CD4-positive, alpha-beta T cell (primary cell): ENCODE results near the gene DARS1. TPM values are rescaled to one million over a fixed set of nuclear protein-coding genes. Genes with fewer than 3 reads are reported as not detected.

Source experiments
- ATAC-seq: fragments of 200-7000 bp; cut with Tn5 transposase; one replicate; pipeline ENCODE4 v1.10.0; 2022; ENCODE audit warnings: mild to moderate bottlenecking; ENCODE audit not compliant: poor library complexity
- CTCF ChIA-PET: fragments of 350-600 bp; sonication (Branson Sonifier 250); formaldehyde crosslinking; loops from one replicate; lab custom pipeline; 2021; ENCODE audit warnings: antibody characterized with exemption, inconsistent platforms; lab: Charles Lee
- POLR2A ChIA-PET: fragments of 350-600 bp; sonication (Branson Sonifier 250); formaldehyde crosslinking; loops from one replicate; lab custom pipeline; 2021; ENCODE audit warnings: antibody characterized with exemption, inconsistent platforms; lab: Charles Lee
- DNase-seq, 14 experiments: peaks; one replicate each; pipeline ENCODE4 v3.0.0-alpha.2; 2013 to 2020; ENCODE audit warnings: mixed read lengths in 2 of 14
- H3K27ac ChIP-seq, 2 donors: one replicate each; pipeline versions ENCODE4 v1.5.1 to v1.7.0; 2013; ENCODE audit warnings: low read length in 2 of 2, low read depth in 1 of 2, mild to moderate bottlenecking in 1 of 2
- H3K27me3 ChIP-seq, 2 experiments: 1 replicate in 1 of 2; 2 replicates in 1 of 2; pipeline versions ENCODE4 v1.6.1 to v1.7.0; 2013; ENCODE audit warnings: low read length in 2 of 2, control low read depth in 1 of 2, mild to moderate bottlenecking in 1 of 2, moderate library complexity in 1 of 2; ENCODE audit not compliant: insufficient read depth in 2 of 2, control insufficient read depth in 1 of 2
- H3K36me3 ChIP-seq: one replicate; pipeline ENCODE4 v1.6.1; 2013; ENCODE audit warnings: low read length, control low read depth; ENCODE audit not compliant: insufficient read depth
- H3K4me1 ChIP-seq: one replicate; pipeline ENCODE4 v1.6.1; 2013; ENCODE audit warnings: low read length, control low read depth; ENCODE audit not compliant: insufficient read depth
- H3K4me3 ChIP-seq: one replicate; pipeline ENCODE4 v1.5.1; 2013; ENCODE audit warnings: mild to moderate bottlenecking, low read length, moderate library complexity
- H3K9me3 ChIP-seq, 2 experiments: 1 replicate in 1 of 2; 2 replicates in 1 of 2; pipeline versions ENCODE4 v1.6.1 to v1.7.0; 2013; ENCODE audit warnings: low read length in 2 of 2, mild to moderate bottlenecking in 2 of 2, control low read depth in 1 of 2, moderate library complexity in 1 of 2; ENCODE audit not compliant: control insufficient read depth in 1 of 2, insufficient read depth in 1 of 2
- H3K27ac Mint-ChIP-seq: one replicate; pipeline ENCODE4 v1.8.0; 2020; ENCODE audit warnings: mixed read lengths
- H3K27me3 Mint-ChIP-seq: one replicate; pipeline ENCODE4 v1.8.0; 2021; ENCODE audit warnings: mixed read lengths
- H3K36me3 Mint-ChIP-seq: one replicate; pipeline ENCODE4 v1.8.0; 2021; ENCODE audit warnings: low read depth, mixed read lengths
- H3K4me1 Mint-ChIP-seq: one replicate; pipeline ENCODE4 v1.8.0; 2021; ENCODE audit warnings: low read depth, mixed read lengths
- H3K4me3 Mint-ChIP-seq: one replicate; pipeline ENCODE4 v1.8.0; 2020; ENCODE audit warnings: mild to moderate bottlenecking, mixed read lengths
- H3K9me3 Mint-ChIP-seq: one replicate; pipeline ENCODE4 v1.8.0; 2020; ENCODE audit warnings: mixed read lengths
- intact Hi-C, 2 experiments: fragments of 100-400 bp; cut with DNase I in 1 of 2; cut with micrococcal nuclease in 1 of 2; formaldehyde crosslinking; loops; one replicate each; pipeline versions ENCODE4 v1.15.1 to v1.9.0; 2023 to 2025; cut with DNase I, micrococcal nuclease
- total RNA-seq, 174 experiments: library from RNA in 2 of 174; stranded (reverse) in 2 of 174; gene quantifications; one replicate each; pipeline ENCODE4 v1.2.3 and lab custom pipeline; 2021 to 2026
- TF ChIP-seq, protein P1 (sequence below): fragments of 200-600 bp; IDR thresholded peaks from one replicate; pipeline ENCODE4 v1.8.0; 2022; ENCODE audit warnings: antibody characterized with exemption, mild to moderate bottlenecking

Gene DARS1
- total RNA-seq, 2 experiments from 2014 or later = 38.2 to 41.7 TPM

GRCh38 chr2:136016427-136016826 lies 31.0 kb upstream of the DARS1 start:
- TF ChIP-seq, protein P1, sequence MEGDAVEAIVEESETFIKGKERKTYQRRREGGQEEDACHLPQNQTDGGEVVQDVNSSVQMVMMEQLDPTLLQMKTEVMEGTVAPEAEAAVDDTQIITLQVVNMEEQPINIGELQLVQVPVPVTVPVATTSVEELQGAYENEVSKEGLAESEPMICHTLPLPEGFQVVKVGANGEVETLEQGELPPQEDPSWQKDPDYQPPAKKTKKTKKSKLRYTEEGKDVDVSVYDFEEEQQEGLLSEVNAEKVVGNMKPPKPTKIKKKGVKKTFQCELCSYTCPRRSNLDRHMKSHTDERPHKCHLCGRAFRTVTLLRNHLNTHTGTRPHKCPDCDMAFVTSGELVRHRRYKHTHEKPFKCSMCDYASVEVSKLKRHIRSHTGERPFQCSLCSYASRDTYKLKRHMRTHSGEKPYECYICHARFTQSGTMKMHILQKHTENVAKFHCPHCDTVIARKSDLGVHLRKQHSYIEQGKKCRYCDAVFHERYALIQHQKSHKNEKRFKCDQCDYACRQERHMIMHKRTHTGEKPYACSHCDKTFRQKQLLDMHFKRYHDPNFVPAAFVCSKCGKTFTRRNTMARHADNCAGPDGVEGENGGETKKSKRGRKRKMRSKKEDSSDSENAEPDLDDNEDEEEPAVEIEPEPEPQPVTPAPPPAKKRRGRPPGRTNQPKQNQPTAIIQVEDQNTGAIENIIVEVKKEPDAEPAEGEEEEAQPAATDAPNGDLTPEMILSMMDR = no peak
- peaks cover 7% of the 10 kb centered on the region for H3K4me1 ChIP-seq
- CTCF ChIA-PET = interaction anchor here (1.0 to 1.6 kb wide), 2 partner anchors 120 to 368 kb away, joined by 3 read pairs; no protein-coding TSS in a partner anchor
- no peak overlapping the region for H3K4me3 ChIP-seq
- Mint-ChIP-seq H3K27ac (no peak overlapping the region), H3K27me3 (no peaks in the 10 kb centered on the region), H3K36me3 (no peaks in the 10 kb centered on the region), H3K4me1 (peaks cover 14% of the 10 kb centered on the region), H3K9me3 (no peaks in the 10 kb centered on the region), H3K4me3 (no peak overlapping the region)
- no peak for DNase-seq
- no peak for ATAC-seq
- intact Hi-C loops = no loop called here
- H3K27ac ChIP-seq = no peak overlapping the region
- POLR2A ChIA-PET = interaction anchor here (0.9 to 1.1 kb wide), 2 partner anchors 72 to 311 kb away, joined by 3 to 7 read pairs; no protein-coding TSS in a partner anchor
- H3K36me3 ChIP-seq = no peaks in the 10 kb centered on the region
- H3K9me3 ChIP-seq = no peaks in the 10 kb centered on the region
- no peaks in the 10 kb centered on the region for H3K27me3 ChIP-seq

DNA sequence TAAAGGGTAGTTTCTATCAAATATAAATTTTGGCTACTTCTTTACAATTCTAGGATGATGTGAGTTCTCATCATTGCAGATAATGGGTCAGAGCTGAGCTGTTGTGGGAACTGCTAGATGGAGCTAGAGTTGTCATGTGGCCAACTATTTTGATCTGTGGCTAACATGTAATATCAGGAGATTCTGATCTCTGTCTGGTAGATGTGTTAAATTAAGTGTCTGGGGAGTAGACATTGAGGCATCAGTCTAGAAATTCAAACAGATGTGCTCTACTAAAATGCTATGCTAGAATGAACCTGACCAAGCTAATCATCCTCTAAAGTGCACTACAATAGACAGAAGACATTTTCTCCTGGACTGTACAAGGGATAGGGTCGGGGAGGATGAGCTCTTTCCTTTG lies 30.3 kb upstream of the DARS1 start:
- POLR2A ChIA-PET = interaction anchor here (0.9 kb wide), 1 partner anchor 73 kb away, joined by 7 read pairs; no protein-coding TSS in a partner anchor
- Mint-ChIP-seq H3K4me1 (peaks cover 14% of the 10 kb centered on the region), H3K27me3 (no peaks in the 10 kb centered on the region), H3K36me3 (no peaks in the 10 kb centered on the region), H3K9me3 (no peaks in the 10 kb centered on the region), H3K4me3 (no peak overlapping the region), H3K27ac (no peak overlapping the region)
- Histone ChIP-seq H3K9me3 (no peaks in the 10 kb centered on the region), H3K4me3 (no peak overlapping the region), H3K4me1 (peaks cover 7% of the 10 kb centered on the region), H3K27me3 (no peaks in the 10 kb centered on the region), H3K36me3 (no peaks in the 10 kb centered on the region), H3K27ac (no peak overlapping the region)
- intact Hi-C loops = no loop called here
- CTCF ChIA-PET = interaction anchor here (1.0 kb wide), 2 partner anchors 97 to 121 kb away, joined by 3 read pairs; no protein-coding TSS in a partner anchor
- peak in 1 of 14 experiments; percentile 24 for DNase-seq
- TF ChIP-seq, protein P1 = no peak
- no peak for ATAC-seq

- Histone ChIP-seq H3K36me3 (no peaks in the 10 kb centered on the region), H3K4me3 (no peak overlapping the region), H3K4me1 (peaks cover 7% of the 10 kb centered on the region), H3K27me3 (no peaks in the 10 kb centered on the region), H3K9me3 (no peaks in the 10 kb centered on the region), H3K27ac (no peak overlapping the region)
- Mint-ChIP-seq H3K36me3 (no peaks in the 10 kb centered on the region), H3K9me3 (no peaks in the 10 kb centered on the region), H3K4me3 (no peak overlapping the region), H3K4me1 (peaks cover 13% of the 10 kb centered on the region), H3K27ac (no peak overlapping the region), H3K27me3 (no peaks in the 10 kb centered on the region)
- ChIA-PET POLR2A (interaction anchor here (0.6 to 1.6 kb wide), 2 partner anchors 7 to 17 kb away, joined by 3 read pairs; no protein-coding TSS in a partner anchor), CTCF (no interaction called here)
- no peak for ATAC-seq
- TF ChIP-seq, protein P1 = no peak
- intact Hi-C loops = no loop called here
- DNase-seq = no peak
These were observed 29.0 kb upstream of the DARS1 start for GRCh38 chr2:136014411-136014810.
